Panc1 (cell line): ENCODE data around the gene GPD2. TPM values are rescaled to one million over a fixed set of nuclear protein-coding genes. Genes with fewer than 3 reads are reported as not detected.

Experiments
- ATAC-seq: fragments of 200-7000 bp; cut with Tn5 transposase; 2 replicates; pipeline ENCODE4 v1.9.1; 2020; ENCODE audit warnings: mild to moderate bottlenecking, moderate library complexity
- BruUV-seq: library from RNA; stranded (reverse); fragments of 400-500 nt; replicated peaks from 2 replicates; lab custom pipeline; 2021; lab: Mats Ljungman, UMichigan
- CTCF ChIA-PET: fragments of 300-600 bp; sonication (Branson Sonifier 250); formaldehyde crosslinking; loops from one replicate; lab custom pipeline; 2022; ENCODE audit warnings: antibody characterized with exemption; lab: Charles Lee
- POLR2A ChIA-PET: fragments of 300-600 bp; sonication (Branson Sonifier 250); formaldehyde crosslinking; loops from one replicate; lab custom pipeline; 2022; ENCODE audit warnings: antibody characterized with exemption; lab: Charles Lee
- DNase-seq: peaks from one replicate; pipeline ENCODE4 v3.0.0-alpha.2; 2010; ENCODE audit warnings: low read depth, low spot score
- H3K27ac ChIP-seq: 2 replicates; pipeline ENCODE4 v1.5.1; 2011; ENCODE audit warnings: mild to moderate bottlenecking, low read length, inconsistent platforms
- H3K27me3 ChIP-seq: fragments of 200-500 bp; sonication (Bioruptor generic); 2 replicates; pipeline ENCODE4 v1.6.0; 2014; ENCODE audit warnings: low read length, inconsistent platforms; ENCODE audit not compliant: control insufficient read depth, insufficient read depth
- H3K36me3 ChIP-seq: fragments of 200-500 bp; sonication (Bioruptor generic); 2 replicates; pipeline ENCODE4 v1.5.1; 2014; ENCODE audit warnings: inconsistent platforms, mild to moderate bottlenecking, low read length, moderate library complexity; ENCODE audit not compliant: control insufficient read depth, insufficient read depth
- H3K4me1 ChIP-seq: 2 replicates; pipeline ENCODE4 v1.5.1; 2011; ENCODE audit warnings: inconsistent platforms, mild to moderate bottlenecking, low read length, moderate library complexity; ENCODE audit not compliant: control insufficient read depth, insufficient read depth
- H3K4me3 ChIP-seq, 2 experiments: 2 replicates each; pipeline ENCODE4 v1.5.1; 2011 to 2012; ENCODE audit warnings: low read depth in 2 of 2, low read length in 2 of 2, mild to moderate bottlenecking in 2 of 2, inconsistent platforms in 1 of 2, moderate library complexity in 1 of 2
- H3K9me3 ChIP-seq: fragments of 200-500 bp; sonication (Bioruptor generic); 2 replicates; pipeline ENCODE4 v1.5.1; 2014; ENCODE audit warnings: low read depth, mild to moderate bottlenecking, inconsistent platforms, low read length, moderate library complexity; ENCODE audit not compliant: control insufficient read depth, insufficient read depth
- POLR2AphosphoS5 ChIP-seq: IDR thresholded peaks from 2 replicates; pipeline ENCODE4 v1.6.1; 2012; ENCODE audit warnings: mild to moderate bottlenecking, low read depth, low read length, moderate library complexity
- REST ChIP-seq, 2 experiments: IDR thresholded peaks; 2 replicates each; pipeline ENCODE4 v1.6.1; 2011 to 2012; ENCODE audit warnings: low read depth in 2 of 2, control low read depth in 1 of 2, low read length in 1 of 2, mild to moderate bottlenecking in 1 of 2, moderate library complexity in 1 of 2; ENCODE audit not compliant: insufficient read depth in 1 of 2
- SIN3A ChIP-seq: IDR thresholded peaks from 2 replicates; pipeline ENCODE4 v1.6.1; 2012; ENCODE audit warnings: low read depth, mild to moderate bottlenecking, low read length, moderate library complexity, borderline replicate concordance; ENCODE audit not compliant: insufficient read depth
- TCF7L2 ChIP-seq: IDR thresholded peaks from 2 replicates; pipeline ENCODE4 v1.6.1; 2011; ENCODE audit warnings: mild to moderate bottlenecking, low read depth, low read length, inconsistent platforms
- in situ Hi-C: cut with HindIII; loops from 2 replicates; pipeline ENCODE4 v1.10.0; 2016; ENCODE audit warnings: low sequenced_read_pairs, low pct_unique_long_range_greater_than_20kb
- intact Hi-C: fragments of 100-400 bp; cut with micrococcal nuclease; formaldehyde crosslinking; loops from one replicate; pipeline ENCODE4 v1.10.0; 2022; ENCODE audit not compliant: unreplicated experiment
- total RNA-seq: library from RNA; stranded (reverse); gene quantifications from one replicate; pipeline ENCODE4 v1.2.1, GENCODE V29; 2021; ENCODE audit not compliant: unreplicated experiment
- TF ChIP-seq, protein P1 (sequence below): fragments of 450-650 bp; IDR thresholded peaks from 2 replicates; pipeline ENCODE4 v1.5.1; 2017; ENCODE audit warnings: mild to moderate bottlenecking

Gene GPD2
- total RNA-seq, 1 experiment from 2014 or later: 27.5 TPM

GRCh38 chr2:156489195-156489594 lies 53.0 kb downstream of the GPD2 start:
- Histone ChIP-seq H3K9me3 (no peaks in the 10 kb centered on the region), H3K27me3 (no peaks in the 10 kb centered on the region), H3K36me3 (no peaks in the 10 kb centered on the region), H3K4me1 (no peaks in the 10 kb centered on the region), H3K27ac (no peak overlapping the region), H3K4me3 (no peak overlapping the region)
- ATAC-seq (no peak), DNase-seq (no peak)
- POLR2A ChIA-PET: no interaction called here
- BruUV-seq: no TSS peak
- CTCF ChIA-PET: interaction anchor here (0.6 kb wide), 1 partner anchor 96 kb away, joined by 8 read pairs; no protein-coding TSS in a partner anchor
- no peak for TF ChIP-seq POLR2AphosphoS5
- intact Hi-C loops (no loop called here), in situ Hi-C loops (no loop called here)

- intact Hi-C loops: no loop called here
Measured at GRCh38 chr2:156489750-156490465, 53.7 kb downstream of the GPD2 start.

More at GRCh38 chr2:156489750-156490465, 53.7 kb downstream of the GPD2 start:
- Histone ChIP-seq H3K27ac (no peak overlapping the region), H3K4me1 (no peaks in the 10 kb centered on the region), H3K27me3 (no peaks in the 10 kb centered on the region), H3K36me3 (no peaks in the 10 kb centered on the region), H3K4me3 (no peak overlapping the region), H3K9me3 (no peaks in the 10 kb centered on the region)
- ChIA-PET POLR2A (no interaction called here), CTCF (interaction anchor here (0.6 kb wide), 1 partner anchor 97 kb away, joined by 8 read pairs; no protein-coding TSS in a partner anchor)
- DNase-seq (no peak), ATAC-seq (no peak)
- BruUV-seq: no TSS peak
- in situ Hi-C loops: no loop called here
- TF ChIP-seq SIN3A: no peak
- TF ChIP-seq TCF7L2: no peak
- TF ChIP-seq, protein P1, sequence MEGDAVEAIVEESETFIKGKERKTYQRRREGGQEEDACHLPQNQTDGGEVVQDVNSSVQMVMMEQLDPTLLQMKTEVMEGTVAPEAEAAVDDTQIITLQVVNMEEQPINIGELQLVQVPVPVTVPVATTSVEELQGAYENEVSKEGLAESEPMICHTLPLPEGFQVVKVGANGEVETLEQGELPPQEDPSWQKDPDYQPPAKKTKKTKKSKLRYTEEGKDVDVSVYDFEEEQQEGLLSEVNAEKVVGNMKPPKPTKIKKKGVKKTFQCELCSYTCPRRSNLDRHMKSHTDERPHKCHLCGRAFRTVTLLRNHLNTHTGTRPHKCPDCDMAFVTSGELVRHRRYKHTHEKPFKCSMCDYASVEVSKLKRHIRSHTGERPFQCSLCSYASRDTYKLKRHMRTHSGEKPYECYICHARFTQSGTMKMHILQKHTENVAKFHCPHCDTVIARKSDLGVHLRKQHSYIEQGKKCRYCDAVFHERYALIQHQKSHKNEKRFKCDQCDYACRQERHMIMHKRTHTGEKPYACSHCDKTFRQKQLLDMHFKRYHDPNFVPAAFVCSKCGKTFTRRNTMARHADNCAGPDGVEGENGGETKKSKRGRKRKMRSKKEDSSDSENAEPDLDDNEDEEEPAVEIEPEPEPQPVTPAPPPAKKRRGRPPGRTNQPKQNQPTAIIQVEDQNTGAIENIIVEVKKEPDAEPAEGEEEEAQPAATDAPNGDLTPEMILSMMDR: no peak
- TF ChIP-seq REST (IDR thresholded peaks at IDR 0.05; ENCODE audit: insufficient read depth in 1 of 2, low read depth in 2 of 2, low read length in 1 of 2): no peak
- TF ChIP-seq POLR2AphosphoS5: no peak
